ENCODE data around the gene FAM107B. TPM values are rescaled to one million over a fixed set of nuclear protein-coding genes. Genes with fewer than 3 reads are reported as not detected.

FAM107B gene
- total and polyA plus RNA-seq, 2 of the 8 experiments (the other 6 are each of a cell fraction or from before 2014, with no cell fraction given), result 7.5 to 28.1 TPM

- Histone ChIP-seq H4K91ac (replicated peaks; ENCODE audit: insufficient read length, low read length) (no peak overlapping the region), H3K79me2 (ENCODE audit: control insufficient read depth in 1 of 2, insufficient read depth in 2 of 2, low read length in 2 of 2) (no peaks in the 10 kb centered on the region), H3K23ac (ENCODE audit: insufficient read length) (no peak overlapping the region), H2BK15ac (ENCODE audit: low read length) (no peak overlapping the region), H3K18ac (ENCODE audit: extremely low read depth, low read length) (no peak overlapping the region), H4K20me1 (replicated peaks in 1 of 2; ENCODE audit: control insufficient read depth in 1 of 2, insufficient read depth in 2 of 2, low read length in 2 of 2) (no peaks in the 10 kb centered on the region), H3K4ac (replicated peaks; ENCODE audit: insufficient read length, low read depth, low read length) (no peak overlapping the region), H2BK120ac (replicated peaks; ENCODE audit: low read depth, low read length) (no peak overlapping the region), H2BK20ac (ENCODE audit: low read length) (no peak overlapping the region), H3K4me3 (ENCODE audit: extremely low read depth in 1 of 4, insufficient read depth in 2 of 4, low read depth in 3 of 4, low read length in 4 of 4) (no peak overlapping the region), H2AFZ (ENCODE audit: low read length) (no peak overlapping the region), H2AK5ac (ENCODE audit: low read depth, low read length) (no peak overlapping the region), H3K36me3 (ENCODE audit: control insufficient read depth in 2 of 4, insufficient read depth in 4 of 4, low read length in 3 of 4) (no peaks in the 10 kb centered on the region), H3K56ac (replicated peaks; ENCODE audit: insufficient read length, low read depth, low read length) (no peak overlapping the region), H2BK12ac (ENCODE audit: low read depth, low read length) (no peak overlapping the region), H3K14ac (ENCODE audit: insufficient read length) (no peak overlapping the region), H3K79me1 (ENCODE audit: low read depth, low read length) (no peaks in the 10 kb centered on the region), H3K27me3 (replicated peaks in 1 of 4; ENCODE audit: control insufficient read depth in 3 of 4, extremely low read depth in 1 of 4, insufficient read depth in 3 of 4, low read length in 3 of 4) (no peaks in the 10 kb centered on the region), H2BK5ac (ENCODE audit: low read depth, low read length) (no peak overlapping the region), H4K5ac (ENCODE audit: insufficient read length, low read depth, low read length) (no peak overlapping the region), H3K4me1 (replicated peaks in 1 of 4; ENCODE audit: control insufficient read depth in 3 of 4, insufficient read depth in 4 of 4, low read length in 3 of 4) (peaks cover 5 to 10% (median 9%) of the 10 kb centered on the region in 4 experiments; a peak in 6 of 7 replicates), H3K23me2 (ENCODE audit: low read depth, low read length) (no peaks in the 10 kb centered on the region), H3K9me3 (ENCODE audit: insufficient read depth in 2 of 2, low read depth in 1 of 2, low read length in 1 of 2) (no peaks in the 10 kb centered on the region), H3K27ac (ENCODE audit: low read depth, low read length) (no peak overlapping the region), H3K9ac (replicated peaks in 1 of 4; ENCODE audit: extremely low read depth in 1 of 4, low read depth in 3 of 4, low read length in 3 of 4) (no peak overlapping the region), H3K4me2 (ENCODE audit: insufficient read depth in 1 of 2, low read depth in 2 of 2, low read length in 2 of 2) (no peak overlapping the region), H4K8ac (ENCODE audit: extremely low read depth, insufficient read depth, low read length) (no peak overlapping the region)
- ChIA-PET CTCF (ENCODE audit: partially characterized antibody) (no interaction called here), POLR2A (ENCODE audit: partially characterized antibody) (interaction anchor here (1.4 kb wide), 1 partner anchor 46 kb away, joined by 3 read pairs; no protein-coding TSS in a partner anchor)
- no peak for FAIRE-seq
- no peak for DNase-seq (ENCODE audit: low read depth in 1 of 2, low spot score in 2 of 2)
- 89% methylated on average over 3 of the region's 3 CpGs; no CpG with 5 or more reads in 1 of the 2 experiments for WGBS, 2 experiments (ENCODE audit: extremely low coverage in 1 of 2, insufficient coverage in 1 of 2, insufficient read length in 1 of 2, insufficient replicate concordance in 2 of 2, low coverage in 1 of 2, low lambda C conversion rate in 2 of 2, missing lambda C conversion rate in 1 of 2)
- no peak for TF ChIP-seq E2F6 (IDR thresholded peaks at IDR 0.05)
- TF ChIP-seq KDM5A (IDR thresholded peaks at IDR 0.05; ENCODE audit: low read length), result no peak
- no peak for TF ChIP-seq JUND (IDR thresholded peaks at IDR 0.05; ENCODE audit: low read length)
- no peak for TF ChIP-seq TCF12 (IDR thresholded peaks at IDR 0.05; ENCODE audit: low read depth, low read length)
- no peak for TF ChIP-seq EGR1 (IDR thresholded peaks at IDR 0.05; ENCODE audit: borderline replicate concordance, low read depth, low read length)
- no peak for TF ChIP-seq GTF2F1 (IDR thresholded peaks at IDR 0.05; ENCODE audit: borderline replicate concordance, low read depth, low read length)
- TF ChIP-seq MAFK (IDR thresholded peaks at IDR 0.05; ENCODE audit: low read depth, low read length), result no peak
- no peak for TF ChIP-seq SIN3A (conservative IDR thresholded peaks at IDR 0.05 in 1 of 2, IDR thresholded peaks at IDR 0.05 in 1 of 2; ENCODE audit: low read depth in 1 of 2, low read length in 2 of 2)
- TF ChIP-seq CREB1 (IDR thresholded peaks at IDR 0.05), result no peak
- TF ChIP-seq RAD21 (IDR thresholded peaks at IDR 0.05 in 1 of 2, conservative IDR thresholded peaks at IDR 0.05 in 1 of 2; ENCODE audit: low read depth in 2 of 2, low read length in 2 of 2), result no peak
- TF ChIP-seq USF2 (IDR thresholded peaks at IDR 0.05; ENCODE audit: low read length), result no peak
- no peak for TF ChIP-seq RXRA (IDR thresholded peaks at IDR 0.05; ENCODE audit: insufficient read depth, low read depth, low read length)
- no peak for TF ChIP-seq HDAC6 (IDR thresholded peaks at IDR 0.05; ENCODE audit: low read depth, low read length)
Observed at GRCh38 chr10:14678637-14679036, 96.1 kb downstream of the FAM107B start.

All from H1 (cell line).